GM18498 (cell line): ENCODE data around the gene GALNT11.
"Not testable (repeated sequence)": the region's sequence is repeated elsewhere in the genome, so short reads cannot be mapped to it uniquely, and the experiment has no call there.

ENCODE experiments used
- ATAC-seq: cut with Tn5 transposase; IDR thresholded peaks from one replicate; pipeline ENCODE4 v1.9.1; 2021; ENCODE audit warnings: mild to moderate bottlenecking, moderate library complexity; ENCODE audit not compliant: unreplicated experiment

Gene GALNT11

GRCh38 chr7:152074673-152075072 is 49.2 kb downstream of the GALNT11 start:
- ATAC-seq: no peak

DNA sequence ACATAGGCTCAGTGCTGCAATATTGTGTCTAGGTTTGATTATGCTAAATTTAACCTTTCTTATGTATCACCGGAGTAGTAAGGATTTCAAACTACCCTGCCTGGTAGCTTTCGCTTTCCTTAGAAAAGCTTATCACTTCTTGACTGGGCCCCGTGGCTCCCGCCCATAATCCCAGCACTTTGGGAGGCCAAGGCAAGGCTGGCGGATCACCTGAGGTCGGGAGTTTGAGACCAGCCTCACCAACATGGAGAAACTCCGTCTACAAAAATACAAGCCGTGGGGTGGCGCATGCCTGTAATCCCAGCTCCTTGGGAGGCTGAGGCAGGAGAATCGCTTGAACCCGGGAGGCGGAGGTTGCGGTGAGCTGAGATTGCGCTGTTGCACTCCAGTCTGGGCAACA is 49.9 kb downstream of the GALNT11 start:
- ATAC-seq: not testable (repeated sequence)

- ATAC-seq: no peak
Measured at GRCh38 chr7:152076324-152076821, 50.9 kb downstream of the GALNT11 start.

- ATAC-seq: no peak
Measured at GRCh38 chr7:152076940-152077933, 51.8 kb downstream of the GALNT11 start.

DNA sequence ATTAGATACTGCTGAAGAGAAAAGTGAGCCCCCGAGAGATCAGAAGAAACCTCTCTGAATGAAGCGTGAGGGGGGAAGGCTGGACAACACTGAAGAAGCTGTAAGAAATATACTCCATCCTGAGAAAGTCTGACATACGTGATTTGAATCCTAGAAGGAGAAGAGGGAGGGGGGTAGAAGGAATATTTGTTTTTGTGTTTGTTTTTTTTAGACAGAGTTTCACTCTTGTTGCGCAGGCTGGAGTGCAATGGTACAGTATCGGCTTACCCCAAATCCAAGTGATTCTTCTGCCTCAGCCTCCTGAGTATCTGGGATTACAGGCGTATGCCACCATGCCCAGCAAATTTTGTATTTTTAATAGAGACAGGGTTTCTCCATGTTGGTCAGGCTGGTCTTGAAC is 52.6 kb downstream of the GALNT11 start:
- no peak for ATAC-seq

DNA sequence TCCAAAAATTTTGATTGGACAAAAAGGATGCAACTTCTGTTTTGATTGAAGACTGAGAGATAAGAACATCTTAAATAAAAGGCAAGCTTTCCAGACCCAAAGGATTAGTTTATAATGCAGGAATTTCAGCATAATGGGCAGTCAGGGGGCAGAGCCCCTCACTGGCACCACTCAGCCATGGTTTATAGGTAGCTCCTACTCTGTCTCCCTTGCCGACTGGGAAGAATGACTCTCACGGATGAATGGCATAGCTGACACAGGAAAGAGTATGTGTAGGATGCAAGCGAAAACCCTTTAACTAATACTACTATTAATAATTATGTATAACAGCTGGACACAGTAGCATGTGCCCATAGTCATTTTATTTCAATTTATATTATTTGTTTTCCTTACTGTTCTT is 53.3 kb downstream of the GALNT11 start:
- ATAC-seq: no peak

GRCh38 chr7:152081088-152081487 is 55.6 kb downstream of the GALNT11 start:
- no peak for ATAC-seq

- not testable (repeated sequence) for ATAC-seq
Measured at GRCh38 chr7:152082073-152082721, 56.7 kb downstream of the GALNT11 start.

GRCh38 chr7:152085131-152085530 is 59.7 kb downstream of the GALNT11 start:
- ATAC-seq: no peak

DNA sequence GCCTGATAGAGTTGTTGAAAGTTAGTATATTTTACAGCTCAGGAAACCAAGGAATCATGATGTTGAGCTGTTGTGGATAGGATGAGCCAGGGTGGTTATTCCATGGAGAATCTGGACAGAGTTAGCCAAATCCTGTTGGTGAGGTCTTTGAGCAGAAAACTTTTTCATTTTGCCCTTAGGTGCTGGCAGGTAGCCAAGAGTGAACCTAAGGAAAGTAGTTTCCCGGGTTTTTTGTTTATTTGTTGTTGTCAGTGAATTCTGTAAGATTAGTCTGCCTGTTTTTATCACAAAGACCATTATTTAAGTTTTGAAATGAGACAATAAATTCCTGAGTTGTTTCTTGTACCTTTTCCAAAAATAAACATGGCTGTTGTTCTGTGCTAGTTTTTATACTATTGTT is 61.0 kb downstream of the GALNT11 start:
- no peak for ATAC-seq

DNA sequence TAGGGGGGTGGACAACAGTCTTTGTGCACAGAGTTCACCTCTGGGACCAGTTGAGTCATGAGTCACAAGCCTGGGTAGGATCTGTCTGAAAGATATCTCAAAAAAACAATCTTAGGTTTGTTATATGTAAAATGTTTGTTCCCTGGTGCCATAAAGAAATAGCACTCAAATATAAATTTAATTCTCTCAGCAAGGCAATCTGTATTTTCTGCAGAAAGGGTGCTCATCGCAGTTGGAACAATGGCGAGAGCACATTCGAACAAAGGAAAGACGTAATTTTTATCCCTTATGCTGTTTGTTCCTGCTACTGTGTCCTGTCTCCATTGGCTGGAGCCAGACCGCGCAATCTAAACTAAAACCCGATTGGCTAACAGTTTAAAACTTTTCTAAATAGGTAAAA is 63.7 kb downstream of the GALNT11 start:
- ATAC-seq: no peak

DNA sequence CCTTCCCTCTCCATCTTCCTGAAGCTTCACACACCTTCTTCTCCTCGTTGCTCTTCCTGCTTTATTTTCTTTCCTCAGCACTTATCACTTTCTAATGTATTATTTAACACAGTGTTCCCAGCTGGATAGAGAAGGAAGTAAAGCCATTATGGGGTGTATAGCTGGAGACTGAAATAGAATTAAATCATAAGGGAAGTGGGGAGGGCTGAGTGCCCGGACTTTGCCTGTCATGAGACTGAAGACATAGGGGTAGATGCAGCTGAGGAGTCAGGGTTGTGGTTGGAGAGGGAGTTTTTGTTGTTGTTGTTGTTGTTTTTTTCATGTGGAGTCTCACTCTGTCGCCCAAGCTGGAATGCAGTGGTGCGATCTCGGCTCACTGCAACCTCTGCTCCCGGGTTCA is 65.3 kb downstream of the GALNT11 start:
- ATAC-seq: no peak

DNA sequence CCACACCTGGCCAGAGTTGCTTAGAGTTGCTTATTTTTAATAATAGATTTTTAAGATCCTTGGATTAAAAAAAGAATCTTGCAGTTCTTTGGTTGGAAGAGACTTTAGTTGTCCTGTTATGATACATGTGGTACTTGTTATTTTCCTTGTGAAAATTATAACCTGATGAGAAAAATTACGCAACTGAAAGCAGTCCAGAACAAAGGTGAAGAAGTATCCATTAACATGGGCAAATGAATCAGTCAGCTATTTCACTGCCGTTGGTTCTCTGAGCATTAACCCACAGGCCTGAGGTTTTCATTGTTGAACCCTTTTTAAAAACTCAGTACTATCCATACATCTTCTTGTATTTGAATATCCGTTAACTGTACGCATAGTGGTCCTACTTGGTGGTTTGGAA is 68.2 kb downstream of the GALNT11 start:
- no peak for ATAC-seq

DNA sequence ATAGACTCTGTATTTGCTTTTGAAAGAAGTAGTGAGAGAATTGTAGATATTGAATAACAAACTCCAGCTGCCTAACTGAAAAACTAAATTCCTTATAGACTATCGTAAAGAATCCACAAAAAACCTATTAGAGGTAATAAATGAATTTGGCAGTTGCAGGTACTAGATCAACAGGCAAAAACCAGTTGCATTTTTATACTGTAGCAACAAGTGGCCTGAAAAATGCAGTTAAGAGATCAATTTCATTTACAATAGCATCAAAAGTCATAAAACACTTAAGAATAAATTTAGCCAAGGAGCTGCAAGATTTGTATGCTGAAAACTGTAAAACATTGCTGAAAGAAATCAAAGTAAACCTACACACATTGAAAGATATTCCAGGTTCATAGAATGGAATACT is 70.3 kb downstream of the GALNT11 start:
- no peak for ATAC-seq

DNA sequence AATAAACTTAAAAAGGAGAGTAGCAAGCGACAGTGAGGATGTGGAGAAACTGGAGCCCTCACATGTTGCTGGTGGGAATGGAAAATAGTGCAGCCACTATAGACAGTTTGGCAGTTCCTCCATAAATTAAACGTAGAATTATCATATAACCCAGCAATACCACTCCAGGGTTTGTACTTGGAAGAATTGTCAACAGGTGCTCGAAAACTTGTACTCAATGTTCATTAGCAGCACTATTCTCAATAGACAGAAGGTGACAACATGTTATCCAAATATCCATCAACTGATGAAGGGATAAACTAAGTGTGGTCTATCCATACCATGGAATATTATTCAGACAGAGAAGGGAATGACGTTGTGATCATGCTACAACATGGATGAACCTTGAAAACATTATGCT is 71.9 kb downstream of the GALNT11 start:
- ATAC-seq: no peak

DNA sequence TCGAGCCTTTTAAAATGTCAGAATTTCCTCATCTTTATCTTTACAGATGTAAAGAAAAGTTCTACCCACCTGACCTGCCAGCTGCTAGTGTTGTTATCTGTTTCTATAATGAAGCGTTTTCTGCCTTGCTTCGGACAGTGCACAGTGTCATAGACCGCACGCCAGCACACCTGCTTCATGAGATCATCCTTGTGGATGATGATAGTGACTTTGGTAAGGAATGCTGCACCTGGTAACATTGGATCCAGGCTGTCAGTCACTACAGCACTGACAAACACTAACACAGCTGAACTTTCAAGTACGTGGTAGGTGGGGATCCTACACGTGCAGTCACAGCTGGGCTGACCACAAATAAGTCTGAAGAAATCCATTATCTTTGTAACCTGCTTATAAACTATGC is 77.6 kb downstream of the GALNT11 start:
- no peak for ATAC-seq

- ATAC-seq: no peak
Measured at GRCh38 chr7:152103691-152104090, 78.2 kb downstream of the GALNT11 start.

DNA sequence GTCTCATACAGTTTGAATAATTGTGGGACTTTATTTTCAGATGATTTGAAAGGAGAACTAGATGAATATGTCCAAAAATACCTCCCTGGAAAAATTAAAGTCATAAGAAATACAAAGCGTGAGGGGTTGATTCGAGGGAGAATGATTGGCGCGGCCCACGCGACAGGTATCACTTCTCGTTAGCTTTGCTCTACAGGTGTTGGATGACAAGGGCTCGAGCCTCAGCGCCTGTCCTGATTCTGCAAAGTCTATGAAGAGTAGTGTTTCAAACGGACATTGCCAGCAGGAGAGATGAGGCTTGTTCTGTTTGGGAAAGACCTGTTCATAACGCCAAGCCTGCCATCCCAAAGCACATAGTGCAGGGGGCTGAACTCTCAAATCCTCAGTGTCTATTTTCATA is 79.7 kb downstream of the GALNT11 start:
- no peak for ATAC-seq

- ATAC-seq: no peak
Measured at GRCh38 chr7:152106990-152107389, 81.5 kb downstream of the GALNT11 start.

- no peak for ATAC-seq
Measured at GRCh38 chr7:152107945-152108344, 82.5 kb downstream of the GALNT11 start.

- ATAC-seq: no peak
Measured at GRCh38 chr7:152108359-152108758, 82.9 kb downstream of the GALNT11 start.

DNA sequence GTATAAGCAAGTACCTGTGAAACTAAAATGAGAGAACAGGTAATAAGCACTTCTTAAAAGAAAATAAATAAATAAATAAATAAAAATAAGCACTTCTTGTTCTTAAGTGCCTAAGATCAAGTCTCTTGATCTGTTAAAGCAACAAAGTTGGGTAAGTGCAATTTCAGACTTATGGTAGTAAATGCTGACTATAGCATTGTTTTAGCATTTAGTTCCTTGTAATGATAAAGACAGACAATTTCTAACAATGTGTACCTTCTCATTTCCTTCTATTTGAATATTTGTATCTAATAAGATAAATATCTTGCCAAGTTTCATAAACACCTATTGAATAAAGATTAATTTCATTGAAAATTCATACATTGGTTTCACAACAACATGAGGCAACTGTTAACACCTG is 87.4 kb downstream of the GALNT11 start:
- ATAC-seq: no peak
